AG08395 (cell line): ENCODE measurements around the gene DEFB129.
"Not testable (repeated sequence)": the region's sequence is repeated elsewhere in the genome, so short reads cannot be mapped to it uniquely, and the experiment has no call there.

Experiments
- DNase-seq: peaks from one replicate; pipeline ENCODE4 v3.0.0; 2012; ENCODE audit warnings: mixed read lengths, low spot score

Gene DEFB129

DNA sequence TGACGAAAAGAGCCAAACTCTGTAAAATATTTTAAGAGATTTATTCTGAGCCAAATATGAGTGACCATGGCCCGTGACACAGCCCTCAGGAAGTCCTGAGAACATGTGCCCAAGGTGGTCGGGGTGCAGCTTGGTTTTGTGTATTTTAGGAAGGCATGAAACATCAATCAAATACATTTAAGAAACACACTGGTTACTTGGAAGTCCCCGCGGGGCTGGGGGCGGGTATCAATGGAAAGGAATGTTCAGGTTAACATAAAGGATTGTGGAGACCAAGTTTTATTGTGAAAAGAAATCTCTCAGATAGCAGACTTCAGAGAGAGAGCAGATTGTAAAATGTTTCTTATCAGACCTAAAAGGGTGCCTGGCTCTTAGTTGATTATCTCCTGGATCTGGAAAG, 26.4 kb downstream of the DEFB129 start:
- DNase-seq, result not testable (repeated sequence)

DNA sequence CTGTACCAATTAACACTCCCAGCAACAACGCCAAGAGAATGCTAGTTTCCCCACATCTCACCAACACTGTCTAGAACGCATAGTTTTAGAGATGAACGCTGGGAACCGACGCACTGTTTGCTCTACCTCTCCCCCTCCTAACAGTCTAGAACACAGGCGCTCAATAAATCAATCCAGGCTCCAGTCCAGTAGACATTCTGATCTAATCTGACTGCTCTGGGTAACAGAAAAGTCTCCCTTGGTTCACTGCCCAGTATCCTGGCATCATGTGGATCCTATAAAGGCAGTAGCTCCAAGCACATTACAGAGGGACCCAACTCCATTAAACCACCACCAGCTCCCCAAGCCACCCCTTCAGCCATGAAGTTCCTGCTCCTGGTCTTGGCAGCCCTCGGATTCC, 30.4 kb downstream of the DEFB129 start, which contains the start of gene DEFB132:
DEFB132 (plus strand) TSS at position 306 of the 400 bp plus-strand sequence; CDS start at position 361, 55 bp downstream.
- no peak for DNase-seq

DNA sequence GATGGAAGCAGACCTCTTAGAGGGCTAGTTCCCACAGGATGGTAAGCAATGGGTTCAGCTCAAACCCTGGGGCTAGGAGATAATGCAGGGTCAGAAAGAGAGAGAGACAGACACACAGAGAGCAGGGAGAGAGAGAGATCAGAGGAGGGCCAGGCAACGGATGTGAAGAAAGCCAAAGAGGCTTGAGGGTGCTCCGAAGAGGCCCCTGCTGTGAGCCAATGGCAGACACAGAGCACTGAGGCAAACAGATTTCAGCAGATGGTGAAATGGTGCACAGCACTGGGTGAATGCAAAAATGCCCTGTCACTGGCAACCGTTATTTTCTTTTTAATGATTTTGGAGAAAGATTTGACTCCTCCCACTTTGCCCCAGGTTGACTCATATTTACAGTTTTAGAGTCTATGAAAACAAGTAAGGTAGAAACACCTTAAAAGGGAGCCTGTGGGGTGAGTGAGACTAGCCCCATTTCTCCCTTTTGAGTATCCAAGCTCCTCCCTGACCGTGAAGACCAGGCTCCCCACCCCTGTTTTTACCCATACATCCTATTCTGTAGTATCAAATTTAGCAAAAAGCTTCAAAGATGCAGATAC, 31.3 kb downstream of the DEFB129 start:
- no peak for DNase-seq

DNA sequence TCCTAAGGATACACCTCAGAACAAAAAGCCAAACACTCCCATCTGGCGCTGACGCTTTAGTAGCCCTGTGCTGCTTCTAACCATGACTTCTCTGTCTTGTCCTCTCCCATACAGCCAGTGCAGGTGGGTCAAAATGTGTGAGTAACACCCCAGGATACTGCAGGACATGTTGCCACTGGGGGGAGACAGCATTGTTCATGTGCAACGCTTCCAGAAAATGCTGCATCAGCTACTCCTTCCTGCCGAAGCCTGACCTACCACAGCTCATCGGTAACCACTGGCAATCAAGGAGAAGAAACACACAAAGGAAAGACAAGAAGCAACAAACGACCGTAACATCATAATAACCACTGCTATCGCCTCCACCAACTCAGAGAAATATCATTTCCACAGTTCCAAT, 31.9 kb downstream of the DEFB129 start:
- DNase-seq, result peak; percentile 33

DNA sequence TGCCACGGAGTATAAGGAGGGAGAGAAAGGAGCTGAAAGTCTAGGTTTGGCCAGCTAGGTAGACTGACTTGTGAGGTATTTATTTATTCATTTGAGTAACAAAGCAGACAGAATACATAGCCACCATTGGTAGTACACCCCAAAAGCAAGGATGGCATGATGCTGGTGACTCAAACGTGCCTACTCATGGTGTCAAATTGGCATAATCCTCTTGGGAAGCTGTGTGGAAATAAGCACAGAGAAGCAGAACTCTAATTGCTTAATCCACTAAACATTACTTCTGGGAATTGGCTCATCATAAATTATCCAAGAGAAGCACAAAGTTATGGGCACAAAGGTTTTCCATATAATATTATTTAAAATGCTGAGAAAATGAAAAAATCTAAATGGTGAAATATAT, 32.9 kb downstream of the DEFB129 start:
- no peak for DNase-seq

DNA sequence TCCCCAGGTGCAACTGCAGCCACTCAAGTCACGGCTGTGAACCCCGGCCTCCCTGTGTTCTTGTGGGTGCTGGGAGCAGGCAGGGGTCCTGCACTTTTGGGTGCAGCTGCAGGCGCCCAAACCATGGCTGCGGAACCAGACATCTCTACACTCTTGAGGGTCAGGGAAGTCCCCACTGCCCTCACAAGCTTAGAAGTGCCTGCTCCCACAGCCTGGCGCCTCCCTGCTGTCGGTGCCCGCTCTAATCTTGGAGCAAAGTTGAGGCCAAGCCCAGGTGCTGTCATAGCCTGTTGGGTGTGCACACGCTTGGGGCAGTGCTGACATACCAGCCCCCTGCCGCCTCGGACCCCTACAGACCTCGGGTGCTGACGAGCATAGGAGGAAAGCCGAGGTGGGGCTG, 36.6 kb downstream of the DEFB129 start:
- no peak for DNase-seq

DNA sequence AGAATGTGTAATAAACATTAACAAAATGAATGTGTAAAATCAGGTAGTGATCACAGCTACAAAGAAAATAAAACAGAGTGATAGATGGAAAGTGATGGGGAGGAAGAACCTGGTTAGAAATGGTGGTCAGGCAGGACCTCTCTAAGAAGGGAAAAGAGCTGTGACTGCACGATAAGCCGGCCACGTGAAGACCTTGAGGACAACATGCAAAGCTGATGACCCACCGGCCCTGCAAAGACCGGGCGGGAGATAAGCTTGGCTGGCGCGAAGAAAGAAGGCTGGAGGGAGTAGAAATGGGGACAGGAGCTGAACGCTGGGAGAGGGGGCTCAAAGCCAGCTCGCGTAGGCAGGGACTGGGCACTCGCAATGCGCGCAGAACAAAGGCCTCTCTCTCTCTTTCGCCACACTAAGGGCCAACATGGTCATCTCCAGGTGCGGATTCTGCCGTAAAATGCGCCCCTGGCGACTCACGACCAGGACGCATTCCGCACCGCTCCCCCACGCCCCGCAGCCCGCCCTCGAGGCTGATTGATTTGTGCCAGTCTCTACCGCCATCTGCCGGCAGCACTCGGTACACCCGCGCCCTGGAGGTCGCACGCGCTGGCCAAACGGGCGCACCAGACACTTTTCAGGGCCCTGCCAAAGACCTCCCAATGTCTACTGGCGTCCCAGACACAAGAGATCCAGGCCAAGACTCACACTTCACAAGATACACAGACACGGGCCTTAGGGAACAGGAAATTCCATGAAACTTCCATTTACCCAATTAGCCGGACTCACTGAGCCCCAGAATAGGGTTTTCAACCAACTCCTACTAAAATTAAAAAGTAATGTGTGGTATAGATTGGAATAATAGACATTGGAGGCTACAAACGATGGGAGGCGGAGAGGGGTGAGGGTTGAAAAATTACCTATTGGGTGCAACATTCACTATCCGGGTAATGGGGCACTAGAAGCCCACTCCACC, 39.8 kb downstream of the DEFB129 start:
- peak; percentile 87 for DNase-seq

DNA sequence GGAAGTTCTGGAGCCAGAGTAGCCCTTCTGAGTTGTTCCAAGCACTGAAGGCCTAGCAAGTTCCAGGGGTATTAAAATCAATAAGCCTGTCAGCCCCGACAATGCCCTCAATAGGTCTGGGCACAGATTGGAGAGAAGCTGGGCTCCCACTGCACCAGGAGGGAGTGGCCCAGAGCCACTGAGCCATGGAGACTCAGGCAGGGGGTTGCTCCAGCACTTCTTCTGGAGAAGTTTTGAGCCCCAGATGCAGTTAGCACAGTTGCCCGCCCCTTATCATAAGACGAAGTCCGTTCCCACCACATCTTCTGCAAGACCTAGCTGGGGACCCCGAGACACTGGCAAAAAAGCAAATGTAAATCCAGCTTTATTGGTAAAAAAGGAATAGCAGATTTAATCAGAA, 43.5 kb downstream of the DEFB129 start:
- no peak for DNase-seq

DNA sequence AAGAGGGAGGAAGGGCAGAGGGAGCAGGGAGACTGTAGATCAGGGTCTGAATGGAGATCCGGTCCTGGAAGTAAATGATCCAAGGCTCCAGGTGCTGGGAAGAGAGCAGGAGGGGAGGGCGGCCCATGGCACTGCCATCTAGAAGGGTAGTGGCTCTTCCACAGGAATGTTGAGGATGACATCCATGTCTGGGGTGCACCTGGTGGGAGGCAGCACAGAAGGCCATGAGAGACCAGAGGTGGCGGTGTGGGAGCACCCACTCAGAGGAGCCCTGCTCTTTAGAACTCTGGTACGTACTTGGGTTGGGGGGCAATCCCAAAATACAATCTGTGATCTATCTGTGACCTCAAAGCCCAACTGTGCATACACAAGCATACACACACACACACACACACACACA, 44.0 kb downstream of the DEFB129 start:
- DNase-seq, result no peak

DNA sequence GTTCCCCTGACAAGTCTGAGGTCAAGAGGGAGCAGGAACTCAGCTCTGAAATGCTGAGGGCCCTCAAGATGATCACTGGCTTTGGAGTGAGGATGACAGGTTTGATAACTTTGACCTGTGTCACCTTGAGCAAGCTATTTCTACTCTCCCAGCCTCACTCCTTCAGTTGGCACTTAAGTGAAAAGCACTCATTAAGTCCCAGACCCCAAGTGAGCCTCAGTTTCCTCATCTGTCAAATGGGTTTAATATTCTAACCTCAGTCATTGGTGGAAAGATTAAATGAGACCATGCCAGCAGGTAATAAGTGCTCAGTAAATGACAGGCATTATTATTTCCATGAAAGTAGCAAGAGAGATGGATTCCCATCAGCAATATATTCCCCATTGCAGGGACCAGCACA, 44.5 kb downstream of the DEFB129 start:
- no peak for DNase-seq

DNA sequence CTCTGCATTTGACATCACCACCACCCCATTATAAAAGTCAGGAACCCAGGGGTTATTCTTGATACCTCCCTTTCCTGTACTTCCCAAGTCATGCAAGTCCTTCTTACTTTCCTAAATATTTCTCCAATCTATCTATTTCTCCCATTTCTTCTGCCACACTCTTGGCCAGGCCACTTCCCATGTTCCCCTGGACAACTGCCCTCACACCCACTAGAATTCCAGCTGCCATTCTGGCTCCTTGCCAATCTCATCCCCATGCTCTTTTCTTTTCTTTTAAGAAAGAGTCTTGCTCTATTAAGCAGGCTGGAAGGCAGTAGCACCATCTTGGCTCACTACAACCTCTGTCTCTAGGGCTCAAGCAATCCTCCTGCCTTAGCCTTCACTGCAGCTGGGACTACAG, 45.7 kb downstream of the DEFB129 start:
- DNase-seq, result no peak

DNA sequence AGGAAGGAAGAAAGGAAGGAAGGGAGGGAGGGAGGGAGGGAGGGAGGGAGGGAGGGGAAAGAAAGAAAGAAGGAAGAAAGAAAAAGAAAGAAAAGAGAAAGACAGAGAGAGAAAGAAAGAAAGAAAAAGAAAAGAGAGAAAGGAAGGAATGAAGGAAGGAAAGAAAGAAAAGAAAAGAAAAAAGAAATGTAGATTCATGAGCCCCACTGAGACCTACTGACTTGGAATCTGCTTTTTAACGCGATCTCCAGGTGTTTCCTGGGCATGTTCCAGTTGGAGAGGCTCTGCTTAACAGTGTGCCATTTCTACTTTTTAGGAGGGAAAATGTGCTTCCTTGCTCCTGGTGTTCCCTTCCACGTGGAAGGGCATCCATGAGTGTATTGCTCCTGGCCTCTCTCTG, 46.8 kb downstream of the DEFB129 start:
- DNase-seq, result no peak

DNA sequence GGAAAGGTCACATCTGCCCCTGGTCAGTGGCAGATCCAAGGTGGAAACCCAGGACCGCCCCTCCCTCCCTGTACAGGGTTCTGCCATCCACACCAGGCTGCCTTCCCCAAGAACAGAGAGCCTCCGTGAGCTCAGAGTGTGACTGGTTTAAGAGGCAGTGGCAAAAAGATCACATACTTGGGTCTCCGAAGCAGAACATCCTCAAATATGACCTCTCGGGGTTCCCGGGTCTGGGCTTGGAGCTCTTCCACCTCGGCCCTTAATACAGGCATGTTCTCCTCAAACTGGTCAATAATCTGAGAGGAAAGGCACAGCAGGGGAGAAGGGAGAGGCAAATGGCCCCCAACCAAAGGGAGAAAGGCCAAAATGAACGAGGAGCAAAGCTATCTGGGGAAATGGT, 48.7 kb downstream of the DEFB129 start:
- no peak for DNase-seq

DNA sequence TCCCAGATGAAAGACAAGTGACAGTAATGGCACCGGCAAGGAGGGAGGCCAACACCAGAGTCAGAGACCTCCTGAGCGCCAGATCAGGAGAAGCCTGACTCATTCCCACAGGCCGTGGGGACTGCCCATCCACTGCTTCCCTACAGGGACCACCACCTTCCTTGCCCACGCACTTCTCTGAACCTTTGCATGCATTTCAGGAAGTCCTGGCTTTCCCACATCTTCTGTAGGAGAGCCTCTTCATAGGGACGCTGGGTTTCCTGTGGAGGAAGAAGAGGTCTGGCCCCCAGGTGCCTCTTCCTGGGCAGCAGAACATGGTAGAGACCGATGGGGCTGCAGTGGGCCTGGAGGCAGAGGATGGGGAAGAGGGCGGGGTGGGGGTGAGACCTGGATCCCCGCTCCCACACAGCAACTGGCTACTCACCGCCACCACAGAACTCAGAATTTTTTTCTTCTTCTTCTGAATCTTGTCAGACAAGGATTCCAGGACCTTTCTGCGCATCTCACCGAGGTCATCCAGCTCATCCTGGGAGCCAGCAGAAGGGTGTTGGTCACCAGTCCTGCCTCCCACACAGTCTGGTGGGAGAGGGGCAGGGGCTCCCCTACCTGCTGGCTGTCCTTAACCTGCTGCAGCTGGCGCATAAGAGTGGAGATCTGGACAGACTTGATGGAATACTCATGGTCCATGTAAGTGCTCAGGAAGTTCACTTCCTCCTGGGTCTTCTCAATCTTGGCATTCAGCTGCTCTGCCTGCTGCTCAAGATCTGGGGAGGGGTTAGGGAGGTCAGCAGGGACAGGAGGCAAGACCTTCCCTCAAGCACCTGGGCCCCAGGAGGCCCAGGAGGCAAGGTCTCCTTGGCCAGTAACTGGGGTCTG, 49.8 kb downstream of the DEFB129 start:
- DNase-seq, result no peak

DNA sequence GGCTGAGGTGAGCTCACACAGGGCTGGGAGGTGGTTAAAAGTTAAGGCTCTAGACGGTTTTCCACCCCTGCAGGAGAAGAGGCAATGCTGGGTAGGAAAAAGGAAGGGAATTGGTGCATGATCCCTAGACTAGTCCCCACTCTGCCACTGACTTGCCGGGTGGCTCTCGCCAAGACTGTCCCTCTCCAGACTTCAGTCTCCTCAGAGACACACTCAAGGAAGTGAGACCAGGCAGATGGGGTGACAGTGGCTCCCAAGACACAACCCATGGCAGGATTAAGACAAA, 50.4 kb downstream of the DEFB129 start:
- no peak for DNase-seq

DNA sequence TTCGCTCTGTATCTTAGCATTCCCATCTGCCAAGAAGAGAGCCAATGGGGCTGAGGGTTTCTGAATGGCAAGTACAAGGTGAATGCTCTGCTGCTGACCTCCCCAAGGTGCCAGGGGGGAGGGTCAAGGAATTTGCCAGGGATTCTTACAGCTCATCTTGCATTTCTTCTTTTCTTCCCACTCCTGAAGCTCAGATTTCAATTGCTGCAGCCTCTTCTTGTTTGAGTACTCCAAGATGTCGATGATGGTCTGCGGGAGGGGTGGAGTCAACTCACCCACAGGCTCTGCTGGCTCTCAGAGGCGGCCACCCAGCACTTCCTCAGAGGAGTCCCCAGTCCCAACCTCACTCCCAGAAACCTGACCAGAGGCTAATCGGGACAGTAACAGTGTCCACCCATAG, 51.1 kb downstream of the DEFB129 start:
- DNase-seq, result no peak

DNA sequence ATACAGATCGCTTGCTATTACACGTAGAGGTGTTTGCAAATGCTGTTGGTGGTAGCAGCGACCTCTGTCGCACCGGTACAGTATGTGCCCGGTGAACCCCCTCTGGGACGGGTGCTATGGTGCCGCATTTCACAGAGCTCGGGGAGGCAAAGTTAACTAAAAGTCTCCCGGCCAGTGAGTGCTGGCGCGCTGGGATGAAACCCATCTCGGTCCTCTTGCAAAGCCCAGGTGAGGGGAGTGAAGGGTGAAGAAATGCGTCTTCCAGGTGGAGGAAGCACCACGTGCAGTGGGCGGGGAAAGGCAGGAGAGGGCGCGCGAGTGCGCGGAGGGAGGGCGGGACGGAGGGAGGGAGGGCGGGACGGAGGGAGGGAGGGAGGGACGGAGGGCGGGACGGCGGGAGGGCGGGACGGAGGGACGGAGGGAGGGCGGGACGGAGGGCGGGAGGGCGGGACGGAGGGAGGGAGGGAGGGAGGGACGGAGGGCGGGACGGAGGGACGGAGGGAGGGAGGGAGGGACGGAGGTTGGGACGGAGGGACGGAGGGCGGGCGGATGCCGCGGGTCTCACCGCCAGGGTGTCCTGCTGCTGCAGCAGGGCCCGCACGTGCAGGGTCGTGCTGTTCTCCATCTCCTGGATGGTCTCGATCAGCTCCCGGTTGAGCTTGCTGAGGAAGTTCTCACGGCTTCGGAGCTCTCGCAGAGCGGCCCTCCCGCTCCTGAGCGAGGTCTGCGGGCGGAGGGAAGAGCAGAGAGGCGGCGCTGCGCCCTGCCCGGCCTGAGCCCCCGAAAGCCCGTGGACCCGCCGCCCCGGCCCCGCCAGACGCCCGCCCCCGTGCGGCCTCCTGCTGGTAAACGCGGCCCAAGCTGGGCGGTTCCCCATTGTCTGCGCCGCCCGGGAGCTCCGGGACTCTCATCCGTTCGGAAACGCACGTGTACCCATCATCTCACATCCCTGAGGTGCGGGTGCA, 51.8 kb downstream of the DEFB129 start:
- no peak for DNase-seq
